HG02588 (cell line): Measurements from ENCODE around the gene ST8SIA6.
"Not testable (repeated sequence)": the region's sequence is repeated elsewhere in the genome, so short reads cannot be mapped to it uniquely, and the experiment has no call there.

ENCODE experiments used
- ATAC-seq: cut with Tn5 transposase; IDR thresholded peaks from one replicate; pipeline ENCODE4 v1.9.1; 2021; ENCODE audit warnings: mild to moderate bottlenecking, moderate library complexity; ENCODE audit not compliant: unreplicated experiment

Gene ST8SIA6

GRCh38 chr10:17454161-17455014 lies at the start of gene ST8SIA6:
TSS of gene ST8SIA6 (minus strand) at chr10:17454595. CDS start at chr10:17454255, 340 bp downstream.
- ATAC-seq = peak; percentile 50

- no peak for ATAC-seq
These were observed 49.4 kb upstream of the ST8SIA6 start for GRCh38 chr10:17503795-17504194.

GRCh38 chr10:17502814-17503213 lies 48.4 kb upstream of the ST8SIA6 start:
- ATAC-seq = no peak

- ATAC-seq = not testable (repeated sequence)
These were observed 44.6 kb upstream of the ST8SIA6 start for GRCh38 chr10:17499014-17499413.

GRCh38 chr10:17497446-17498030 lies 43.1 kb upstream of the ST8SIA6 start:
- ATAC-seq = no peak

GRCh38 chr10:17494626-17495260 lies 40.3 kb upstream of the ST8SIA6 start:
- ATAC-seq = no peak

- no peak for ATAC-seq
These were observed 34.5 kb upstream of the ST8SIA6 start for GRCh38 chr10:17488848-17489247.

GRCh38 chr10:17483079-17483478 lies 28.7 kb upstream of the ST8SIA6 start:
- no peak for ATAC-seq

- ATAC-seq = no peak
These were observed 25.4 kb upstream of the ST8SIA6 start for GRCh38 chr10:17479822-17480221.

GRCh38 chr10:17479015-17479615 lies 24.7 kb upstream of the ST8SIA6 start:
- ATAC-seq = no peak

- ATAC-seq = peak; percentile 69
These were observed 21.7 kb upstream of the ST8SIA6 start for GRCh38 chr10:17476073-17476472.

- no peak for ATAC-seq
These were observed 21.3 kb upstream of the ST8SIA6 start for GRCh38 chr10:17475661-17476060.

- ATAC-seq = no peak
These were observed 20.4 kb upstream of the ST8SIA6 start for GRCh38 chr10:17474595-17475323.

GRCh38 chr10:17473228-17473950 lies 19.0 kb upstream of the ST8SIA6 start:
- no peak for ATAC-seq

- ATAC-seq = no peak
These were observed 18.3 kb upstream of the ST8SIA6 start for GRCh38 chr10:17472481-17473227.

GRCh38 chr10:17470246-17470645 lies 15.9 kb upstream of the ST8SIA6 start:
- ATAC-seq = no peak

- ATAC-seq = no peak
These were observed 11.1 kb upstream of the ST8SIA6 start for GRCh38 chr10:17465328-17466125.

- ATAC-seq = no peak
These were observed 10.2 kb upstream of the ST8SIA6 start for GRCh38 chr10:17464545-17464944.

GRCh38 chr10:17460756-17461155 lies 6.4 kb upstream of the ST8SIA6 start:
- ATAC-seq = no peak
